Heart left ventricle (tissue), 16 donors: ENCODE data around the gene C20orf204. TPM values are rescaled to one million over a fixed set of nuclear protein-coding genes. Genes with fewer than 3 reads are reported as not detected.
A peak's percentile ranks its signal among the peaks of the same experiment; 100 is the strongest.
"Not testable (repeated sequence)": the region's sequence is repeated elsewhere in the genome, so short reads cannot be mapped to it uniquely, and the experiment has no call there.

Experiments used
- ATAC-seq, 4 donors: fragments of 200-7000 bp; cut with Tn5 transposase; one replicate each; pipeline ENCODE4 v1.9.1; 2020 to 2022; ENCODE audit warnings: moderate library complexity in 4 of 4, mild to moderate bottlenecking in 3 of 4, moderate number of reproducible peaks in 1 of 4
- DNase-seq, 5 donors: peaks; one replicate each; pipeline ENCODE4 v3.0.0-alpha.2; 2020
- H3K27ac ChIP-seq, 12 donors: fragments of 200-600 bp; sonication (generic) in 4 of 12; one replicate each; pipeline versions ENCODE4 v1.5.0 to v1.8.0; 2016 to 2022; ENCODE audit warnings: mild to moderate bottlenecking in 2 of 12
- H3K27me3 ChIP-seq, 9 donors: fragments of 200-600 bp; sonication (generic) in 2 of 9; one replicate each; pipeline versions ENCODE4 v1.5.1 to v1.8.0; 2016 to 2022; ENCODE audit warnings: mild to moderate bottlenecking in 3 of 9
- H3K36me3 ChIP-seq, 9 donors: fragments of 200-600 bp; sonication (generic) in 2 of 9; one replicate each; pipeline versions ENCODE4 v1.5.0 to v1.8.0; 2018 to 2022; ENCODE audit warnings: mild to moderate bottlenecking in 2 of 9
- H3K4me1 ChIP-seq, 12 donors: fragments of 200-600 bp; sonication (generic) in 4 of 12; one replicate each; pipeline versions ENCODE4 v1.5.0 to v1.8.0; 2016 to 2022; ENCODE audit warnings: mild to moderate bottlenecking in 3 of 12
- H3K4me3 ChIP-seq, 12 donors: fragments of 200-600 bp; sonication (generic) in 4 of 12; one replicate each; pipeline versions ENCODE4 v1.5.0 to v1.8.0; 2017 to 2022; ENCODE audit warnings: mild to moderate bottlenecking in 9 of 12, moderate library complexity in 4 of 12
- H3K9me3 ChIP-seq, 12 donors: fragments of 200-600 bp; sonication (generic) in 4 of 12; one replicate each; pipeline versions ENCODE4 v1.5.0 to v1.8.0; 2016 to 2022; ENCODE audit warnings: mild to moderate bottlenecking in 1 of 12
- POLR2A ChIP-seq, 2 donors: fragments of 450-650 bp; IDR thresholded peaks; one replicate each; pipeline ENCODE4 v1.6.1; 2017; ENCODE audit warnings: antibody characterized with exemption in 2 of 2, mild to moderate bottlenecking in 2 of 2, moderate library complexity in 2 of 2
- WGBS, 4 donors: extraction: QIAGEN DNeasy Blood & Tissue Kit in 2 of 4; methylation state at CpG; one replicate each; pipeline versions ENCODE4 v1.1.5 to v1.1.7; 2013 to 2018; 5-methylcytosine and 5-hydroxymethylcytosine counted together
- intact Hi-C, 10 donors: fragments of 100-400 bp; cut with DNase I; formaldehyde crosslinking; loops; one replicate each; pipeline versions ENCODE4 v1.11.1 to v1.14.2; 2022
- polyA plus RNA-seq, 2 donors: library from polyadenylated mRNA; stranded (reverse); fragments of 200-250 nt; gene quantifications; one replicate each; pipeline ENCODE4 v1.2.3, GENCODE V29; 2013
- total RNA-seq, 9 donors: library from RNA; depleted of rRNA in 2 of 9; stranded (reverse); fragments of >200 nt in 2 of 9; fragmentation: NEBNext Ultra II Directional in 3 of 9; extraction: Animal tissue kit (Norgen Biotek cat#: 25700) in 3 of 9; gene quantifications; one replicate each; pipeline versions ENCODE4 v1.1.0 to v1.2.4, GENCODE V29; 2016 to 2023
- TF ChIP-seq, protein P1 (sequence below), 12 donors: fragments of 200-600 bp; sonication (generic) in 4 of 12; IDR thresholded peaks; one replicate each; pipeline versions ENCODE4 v1.5.0 to v1.8.0; 2018 to 2022; ENCODE audit warnings: antibody characterized with exemption in 12 of 12, mild to moderate bottlenecking in 5 of 12
- donor health status: ischemic (EF 13 %, LVEDD 7.1; RV severe dilation, severe dysfunction).
- donor health status: healthy with polysubstance abuse.
- donor health status: DM: no; HTN: yes; CAD: no.
- donor health status: DM: no; HTN: no; CAD: no.
- donor health status: ischemic (EF 25% LVEDD 6.9; RV normal size, moderate dysfunction).
- donor health status: ischemic (EF 25% LVEDD 5.7; RV mildly dilated, moderate dysfunction).
- donor health status: healthy.
- donor health status: DM: yes; HTN: yes; CAD: no.
- donor health status: ischemic (EF 35%, LVEDD 5.7; RV mildly dilated, moderate dysfunction).
- donor health status: nonischemic (EF 11% LVEDD 7.7; RV severe dilation, severe dysfunction).
- donor health status: DM: yes; HTN: yes; CAD: no.
- donor health status: PGD.
- donor health status: ischemic (EF 29% LVEDD 5.4; RV normal size, mild dysfunction).
- donor health status: nonischemic (EF 23%, LVEDD 6.1; RV moderate dilation, normal function).

C20orf204 gene
- total and polyA plus RNA-seq, 11 donors = 0.16 to 1.2 (median 0.42) TPM

DNA sequence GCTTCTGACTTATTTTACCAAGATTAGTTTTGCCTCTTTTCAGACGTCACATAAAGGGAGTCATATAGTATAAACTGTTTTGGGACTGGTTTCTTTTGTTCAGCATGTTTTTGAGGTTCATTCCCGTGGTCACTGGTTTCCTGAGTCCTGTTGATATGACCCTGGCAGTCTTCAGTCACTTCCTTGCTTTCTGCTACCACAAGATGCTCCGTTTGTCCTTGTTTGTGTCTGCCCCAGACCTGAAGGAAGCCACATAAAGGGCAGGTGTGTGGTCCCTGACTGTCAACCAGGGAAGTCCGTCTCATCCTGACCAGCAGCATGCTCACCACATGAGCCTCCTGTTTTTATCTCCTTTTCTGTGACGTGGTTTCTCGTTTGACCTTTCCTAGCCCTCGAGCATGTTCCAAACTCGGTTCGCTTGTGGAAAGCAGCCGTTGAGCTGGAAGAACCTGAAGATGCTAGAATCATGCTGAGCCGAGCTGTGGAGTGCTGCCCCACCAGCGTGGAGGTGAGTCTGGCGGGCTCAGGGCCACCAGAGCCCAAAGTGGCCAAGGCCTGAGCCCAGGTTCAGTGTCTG, 26.1 kb upstream of the C20orf204 start:
- no peak for TF ChIP-seq POLR2A (IDR thresholded peaks at IDR 0.05)
- TF ChIP-seq, protein P1, sequence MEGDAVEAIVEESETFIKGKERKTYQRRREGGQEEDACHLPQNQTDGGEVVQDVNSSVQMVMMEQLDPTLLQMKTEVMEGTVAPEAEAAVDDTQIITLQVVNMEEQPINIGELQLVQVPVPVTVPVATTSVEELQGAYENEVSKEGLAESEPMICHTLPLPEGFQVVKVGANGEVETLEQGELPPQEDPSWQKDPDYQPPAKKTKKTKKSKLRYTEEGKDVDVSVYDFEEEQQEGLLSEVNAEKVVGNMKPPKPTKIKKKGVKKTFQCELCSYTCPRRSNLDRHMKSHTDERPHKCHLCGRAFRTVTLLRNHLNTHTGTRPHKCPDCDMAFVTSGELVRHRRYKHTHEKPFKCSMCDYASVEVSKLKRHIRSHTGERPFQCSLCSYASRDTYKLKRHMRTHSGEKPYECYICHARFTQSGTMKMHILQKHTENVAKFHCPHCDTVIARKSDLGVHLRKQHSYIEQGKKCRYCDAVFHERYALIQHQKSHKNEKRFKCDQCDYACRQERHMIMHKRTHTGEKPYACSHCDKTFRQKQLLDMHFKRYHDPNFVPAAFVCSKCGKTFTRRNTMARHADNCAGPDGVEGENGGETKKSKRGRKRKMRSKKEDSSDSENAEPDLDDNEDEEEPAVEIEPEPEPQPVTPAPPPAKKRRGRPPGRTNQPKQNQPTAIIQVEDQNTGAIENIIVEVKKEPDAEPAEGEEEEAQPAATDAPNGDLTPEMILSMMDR (IDR thresholded peaks at IDR 0.05) = no peak
- intact Hi-C loops = loop anchor here in 1 of 10 donors (10.0 kb wide), 1 partner anchor 115 kb away; no protein-coding TSS in a partner anchor
- Histone ChIP-seq H3K4me1 (peaks cover 0 to 13% (median 0%) of the 10 kb centered on the region in 12 donors), H3K4me3 (no peak overlapping the region), H3K27me3 (no peaks in the 10 kb centered on the region), H3K27ac (no peak overlapping the region), H3K36me3 (peaks cover 3 to 87% (median 81%) of the 10 kb centered on the region in 9 donors), H3K9me3 (peaks cover 0 to 4% (median 0%) of the 10 kb centered on the region in 12 donors)
- 85 to 93% (median 91%) methylated on average over 13 of the region's 13 CpGs for WGBS, 4 donors
- no peak for ATAC-seq
- DNase-seq = no peak

DNA sequence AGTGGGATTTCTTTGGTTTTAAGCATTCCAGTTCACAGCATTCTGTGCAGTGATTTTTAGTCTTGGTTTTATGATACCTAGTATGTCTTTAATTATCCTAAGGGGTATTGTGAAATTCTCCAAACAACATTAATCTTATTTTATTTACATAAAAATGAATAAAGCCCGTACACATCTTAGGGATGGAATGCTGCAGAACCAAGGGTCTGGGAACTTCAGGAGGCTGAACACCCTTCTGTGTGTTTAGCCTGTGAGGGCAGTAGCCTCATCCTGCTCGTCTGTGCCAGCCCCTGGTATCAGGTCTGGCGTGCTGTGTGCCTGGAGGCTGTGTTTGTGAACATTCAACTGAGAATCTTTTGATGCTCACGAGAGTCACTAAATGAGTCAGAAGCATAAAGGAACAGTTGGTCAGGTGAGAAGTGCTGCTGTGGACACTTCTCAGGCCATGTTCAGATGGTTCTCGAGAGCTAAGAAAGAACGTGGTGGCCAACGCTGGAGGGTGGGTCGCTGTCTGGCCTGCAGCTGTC, 25.2 kb upstream of the C20orf204 start:
- Histone ChIP-seq H3K4me1 (peaks cover 0 to 12% (median 0%) of the 10 kb centered on the region in 12 donors), H3K27ac (peak overlapping the region in 1 of 12 donors; percentile 64), H3K9me3 (peaks cover 0 to 4% (median 0%) of the 10 kb centered on the region in 12 donors), H3K27me3 (no peaks in the 10 kb centered on the region), H3K4me3 (no peak overlapping the region), H3K36me3 (peaks cover 3 to 87% (median 81%) of the 10 kb centered on the region in 9 donors)
- 92 to 96% (median 95%) methylated on average over 8 of the region's 8 CpGs for WGBS, 4 donors
- DNase-seq (no peak), ATAC-seq (no peak)
- intact Hi-C loops = no loop called here
- TF ChIP-seq POLR2A (IDR thresholded peaks at IDR 0.05) = no peak
- TF ChIP-seq, protein P1 (IDR thresholded peaks at IDR 0.05) = no peak

DNA sequence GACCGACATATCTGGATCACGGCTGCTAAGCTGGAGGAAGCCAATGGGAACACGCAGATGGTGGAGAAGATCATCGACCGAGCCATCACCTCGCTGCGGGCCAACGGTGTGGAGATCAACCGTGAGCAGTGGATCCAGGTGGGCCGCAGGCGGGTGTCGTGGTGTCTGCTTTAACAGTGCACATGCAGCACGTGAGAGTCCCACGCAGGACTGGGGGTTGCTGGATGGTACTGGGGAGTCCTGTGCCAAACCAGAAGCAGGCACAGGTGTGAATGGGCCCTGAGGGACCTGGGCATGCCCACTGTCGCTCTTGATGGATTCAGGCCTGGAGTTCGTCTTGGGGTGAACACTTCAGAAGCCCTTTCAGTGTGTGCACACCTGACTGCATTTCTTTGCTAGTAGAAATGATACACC, 24.6 kb upstream of the C20orf204 start:
- Histone ChIP-seq H3K4me3 (no peak overlapping the region), H3K9me3 (peaks cover 0 to 4% (median 0%) of the 10 kb centered on the region in 12 donors), H3K27me3 (no peaks in the 10 kb centered on the region), H3K4me1 (peaks cover 0 to 12% (median 0%) of the 10 kb centered on the region in 12 donors), H3K27ac (peak overlapping the region in 1 of 12 donors; percentile 64), H3K36me3 (peaks cover 3 to 87% (median 81%) of the 10 kb centered on the region in 9 donors)
- TF ChIP-seq, protein P1 (IDR thresholded peaks at IDR 0.05) = no peak
- no peak for TF ChIP-seq POLR2A (IDR thresholded peaks at IDR 0.05)
- intact Hi-C loops = no loop called here
- WGBS, 4 donors = 96 to 98% (median 97%) methylated on average over 16 of the region's 16 CpGs
- DNase-seq = no peak
- no peak for ATAC-seq

DNA sequence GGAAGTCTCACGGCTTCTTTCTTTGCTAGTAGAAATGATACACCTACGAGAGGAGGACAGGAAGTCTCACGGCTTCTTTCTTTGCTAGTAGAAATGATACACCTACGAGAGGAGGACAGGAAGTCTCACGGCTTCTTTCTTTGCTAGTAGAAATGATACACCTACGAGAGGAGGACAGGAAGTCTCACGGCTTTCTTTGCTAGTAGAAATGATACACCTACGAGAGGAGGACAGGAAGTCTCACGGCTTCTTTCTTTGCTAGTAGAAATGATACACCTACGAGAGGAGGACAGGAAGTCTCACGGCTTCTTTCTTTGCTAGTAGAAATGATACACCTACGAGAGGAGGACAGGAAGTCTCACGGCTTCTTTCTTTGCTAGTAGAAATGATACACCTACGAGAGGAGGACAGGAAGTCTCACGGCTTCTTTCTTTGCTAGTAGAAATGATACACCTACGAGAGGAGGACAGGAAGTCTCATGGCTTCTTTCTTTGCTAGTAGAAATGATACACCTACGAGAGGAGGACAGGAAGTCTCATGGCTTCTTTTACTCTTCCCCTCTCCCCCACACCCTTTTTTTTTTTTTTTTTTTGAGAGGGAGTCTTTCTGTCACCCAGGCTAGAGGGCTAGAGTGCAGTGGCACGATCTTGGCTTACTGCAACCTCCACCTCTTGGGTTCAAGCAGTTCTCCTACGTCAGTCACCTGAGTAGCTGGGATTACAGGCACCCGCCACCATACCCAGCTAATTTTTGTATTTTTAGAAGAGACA, 23.4 kb upstream of the C20orf204 start:
- ATAC-seq, H3K27me3 ChIP-seq, H3K9me3 ChIP-seq, DNase-seq, intact Hi-C loops: not testable (repeated sequence)
- peak overlapping the region in 1 of 12 donors; percentile 66 for H3K27ac ChIP-seq
- H3K4me1 ChIP-seq = peaks cover 0 to 11% (median 0%) of the 10 kb centered on the region in 12 donors
- WGBS, 4 donors = 89 to 95% (median 90%) methylated on average over 5 to 12 of the region's 20 CpGs
- H3K4me3 ChIP-seq = peak overlapping the region in 1 of 12 donors; percentile 8
- peaks cover 3 to 90% (median 85%) of the 10 kb centered on the region in 9 donors for H3K36me3 ChIP-seq
